HG03025 (cell line): ENCODE results near the gene OR52A5.

Experiments used
- ATAC-seq: cut with Tn5 transposase; IDR thresholded peaks from one replicate; pipeline ENCODE4 v1.9.1; 2021; ENCODE audit warnings: mild to moderate bottlenecking, moderate library complexity; ENCODE audit not compliant: unreplicated experiment, low FRiP score

OR52A5 gene

GRCh38 chr11:5118893-5119292, 19.3 kb downstream of the OR52A5 start:
- no peak for ATAC-seq

GRCh38 chr11:5117588-5117987, 20.6 kb downstream of the OR52A5 start:
- no peak for ATAC-seq

- ATAC-seq, result no peak
These were observed 22.8 kb downstream of the OR52A5 start for GRCh38 chr11:5115339-5115738.

- ATAC-seq, result no peak
These were observed 30.9 kb downstream of the OR52A5 start for GRCh38 chr11:5107285-5107684.

GRCh38 chr11:5103066-5103465, 35.1 kb downstream of the OR52A5 start:
- ATAC-seq, result no peak

- no peak for ATAC-seq
These were observed 35.9 kb downstream of the OR52A5 start for GRCh38 chr11:5102246-5102645.

- no peak for ATAC-seq
These were observed 42.1 kb downstream of the OR52A5 start for GRCh38 chr11:5096011-5096410.

GRCh38 chr11:5092821-5093585, 45.2 kb downstream of the OR52A5 start:
- ATAC-seq, result no peak

- no peak for ATAC-seq
These were observed 47.5 kb downstream of the OR52A5 start for GRCh38 chr11:5090668-5091067.

- no peak for ATAC-seq
These were observed 49.6 kb downstream of the OR52A5 start for GRCh38 chr11:5088556-5088955.

- no peak for ATAC-seq
These were observed 54.6 kb downstream of the OR52A5 start for GRCh38 chr11:5083602-5084001.

- no peak for ATAC-seq
These were observed 56.8 kb downstream of the OR52A5 start for GRCh38 chr11:5081405-5081804.
